GM12878 (cell line): ENCODE results near the gene STAM2. TPM values are rescaled to one million over a fixed set of nuclear protein-coding genes. Genes with fewer than 3 reads are reported as not detected.

ENCODE experiments used
- ATF7 ChIP-seq: fragments of 450-650 bp; IDR thresholded peaks from 2 replicates; pipeline ENCODE4 v1.6.1; 2016; ENCODE audit warnings: low read depth, mild to moderate bottlenecking
- CBFB ChIP-seq: IDR thresholded peaks from 2 replicates; pipeline ENCODE4 v1.6.1; 2016; ENCODE audit warnings: antibody characterized with exemption, low read depth
- CHD1 ChIP-seq: IDR thresholded peaks from 2 replicates; pipeline ENCODE4 v1.6.1; 2012; ENCODE audit warnings: low read depth, low read length, improper control_type of control experiment
- CHD4 ChIP-seq: fragments of 200-600 bp; sonication (generic); IDR thresholded peaks from 2 replicates; pipeline ENCODE4 v1.6.1; 2016; ENCODE audit warnings: mild to moderate bottlenecking
- ESRRA ChIP-seq: IDR thresholded peaks from 2 replicates; pipeline ENCODE4 v1.6.1; 2012; ENCODE audit warnings: mild to moderate bottlenecking, low read length, improper control_type of control experiment
- FOXM1 ChIP-seq: IDR thresholded peaks from 2 replicates; pipeline ENCODE4 v1.6.1; 2012; ENCODE audit warnings: low read depth, mild to moderate bottlenecking, inconsistent platforms, low read length, moderate library complexity
- GABPA ChIP-seq: IDR thresholded peaks from 2 replicates; pipeline ENCODE4 v1.6.1; 2014; ENCODE audit warnings: antibody characterized with exemption, low read depth, mild to moderate bottlenecking, inconsistent platforms
- JUNB ChIP-seq: IDR thresholded peaks from 2 replicates; pipeline ENCODE4 v1.6.1; 2016; ENCODE audit warnings: antibody characterized with exemption, mild to moderate bottlenecking
- KDM1A ChIP-seq: fragments of 200-600 bp; sonication (generic); IDR thresholded peaks from 2 replicates; pipeline ENCODE4 v1.6.1; 2016; ENCODE audit warnings: borderline replicate concordance
- KLF5 ChIP-seq: fragments of 450-650 bp; IDR thresholded peaks from 2 replicates; pipeline ENCODE4 v1.6.1; 2014; ENCODE audit warnings: mild to moderate bottlenecking; ENCODE audit not compliant: partially characterized antibody
- NFXL1 ChIP-seq: fragments of 450-650 bp; IDR thresholded peaks from 2 replicates; pipeline ENCODE4 v1.6.1; 2017; ENCODE audit warnings: antibody characterized with exemption, mild to moderate bottlenecking, borderline replicate concordance
- SIN3A ChIP-seq: IDR thresholded peaks from 2 replicates; pipeline ENCODE4 v1.6.1; 2012; ENCODE audit warnings: low read depth, low read length, improper control_type of control experiment
- TCF12 ChIP-seq: IDR thresholded peaks from 2 replicates; pipeline ENCODE4 v1.6.1; 2011; ENCODE audit warnings: low read depth, mild to moderate bottlenecking, low read length
- ZNF207 ChIP-seq: fragments of 450-650 bp; IDR thresholded peaks from 2 replicates; pipeline ENCODE4 v1.6.1; 2014; ENCODE audit warnings: antibody characterized with exemption, mild to moderate bottlenecking, borderline replicate concordance
- ZNF217 ChIP-seq: fragments of 450-650 bp; IDR thresholded peaks from 2 replicates; pipeline ENCODE4 v1.6.1; 2017; ENCODE audit warnings: antibody characterized with exemption, mild to moderate bottlenecking
- polyA plus RNA-seq, 11 experiments: library from polyadenylated mRNA; depleted of rRNA in 4 of 11; unstranded in 6 of 11; stranded (reverse) in 5 of 11; fragments of >200 nt; fragmentation: Nextera tagmentation in 4 of 11; fragmentation: Illumina TruSeq in 1 of 11; extraction: Ambion mirVana in 4 of 11; extraction: Trizol in 1 of 11; gene quantifications; 1 replicate in 1 of 11; 2 replicates in 10 of 11; pipeline versions ENCODE4 v1.2.1 to v1.2.3, GENCODE V29; 2011 to 2016; ENCODE audit warnings: inconsistent platforms in 2 of 11, missing spikeins in 2 of 11, low read depth in 1 of 11
- total RNA-seq, 4 experiments: library from RNA; depleted of rRNA in 3 of 4; stranded (reverse); fragments of >200 nt in 3 of 4; fragmentation: Illumina TruSeq in 1 of 4; extraction: Trizol in 1 of 4; gene quantifications; 2 replicates each; pipeline versions ENCODE4 v1.2.1 to v1.2.3, GENCODE V29; 2013 to 2021
- TF ChIP-seq, protein P1 (sequence below): IDR thresholded peaks from 2 replicates; pipeline ENCODE4 v1.6.1; 2012; ENCODE audit warnings: mild to moderate bottlenecking, low read depth, low read length
- TF ChIP-seq, protein P2 (sequence below): IDR thresholded peaks from 2 replicates; pipeline ENCODE4 v1.6.1; 2012; ENCODE audit warnings: low read length, inconsistent platforms
- TF ChIP-seq, protein P3 (sequence below): fragments of 450-650 bp; IDR thresholded peaks from 2 replicates; pipeline ENCODE4 v1.6.1; 2017; ENCODE audit warnings: low read depth, mild to moderate bottlenecking, moderate library complexity
- TF ChIP-seq, protein P4 (sequence below): IDR thresholded peaks from 2 replicates; pipeline ENCODE4 v1.6.1; 2012; ENCODE audit warnings: improper control_type of control experiment, low read depth, low read length; ENCODE audit not compliant: insufficient replicate concordance

Gene STAM2
- total and polyA plus RNA-seq, 10 of the 15 experiments (the other 5 are each of a cell fraction or from before 2014, with no cell fraction given): 4.4 to 21.6 (median 16.2) TPM

DNA sequence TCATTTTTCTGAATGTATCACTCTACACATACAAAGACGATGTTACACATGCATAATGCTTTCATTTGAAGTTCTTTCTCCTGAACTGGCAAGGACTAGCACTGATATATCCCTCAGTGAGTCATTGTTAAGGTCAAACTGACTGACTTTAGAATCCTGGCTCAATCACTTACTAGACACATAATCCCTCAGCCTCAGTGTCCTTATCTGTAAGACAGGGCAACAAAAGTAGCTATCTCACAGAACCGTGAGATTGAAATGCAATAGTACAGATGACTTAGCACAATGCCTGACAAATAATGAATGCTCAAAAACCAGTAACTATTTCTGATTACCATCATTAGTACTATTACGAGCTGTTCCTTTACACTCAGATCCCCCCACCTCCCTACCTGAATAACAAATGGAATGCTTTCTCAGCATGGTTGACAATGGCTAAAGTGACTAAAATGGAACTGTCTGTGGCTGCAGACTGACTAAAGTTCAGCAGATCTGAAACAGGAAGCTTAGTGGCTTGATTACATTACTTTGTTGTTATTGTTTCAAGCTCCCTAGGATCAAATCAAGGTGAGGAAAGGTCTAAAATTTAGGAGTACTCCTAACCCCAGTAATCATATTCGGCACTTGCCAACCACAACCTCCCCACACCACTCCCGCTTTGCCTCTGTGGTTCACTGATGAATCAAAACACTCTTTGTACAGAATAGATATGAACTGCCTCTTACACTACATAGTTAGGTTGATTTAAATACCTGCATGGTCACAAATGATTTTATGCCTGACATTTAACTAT is 40.9 kb downstream of the STAM2 start (continued):
- TF ChIP-seq, protein P1, sequence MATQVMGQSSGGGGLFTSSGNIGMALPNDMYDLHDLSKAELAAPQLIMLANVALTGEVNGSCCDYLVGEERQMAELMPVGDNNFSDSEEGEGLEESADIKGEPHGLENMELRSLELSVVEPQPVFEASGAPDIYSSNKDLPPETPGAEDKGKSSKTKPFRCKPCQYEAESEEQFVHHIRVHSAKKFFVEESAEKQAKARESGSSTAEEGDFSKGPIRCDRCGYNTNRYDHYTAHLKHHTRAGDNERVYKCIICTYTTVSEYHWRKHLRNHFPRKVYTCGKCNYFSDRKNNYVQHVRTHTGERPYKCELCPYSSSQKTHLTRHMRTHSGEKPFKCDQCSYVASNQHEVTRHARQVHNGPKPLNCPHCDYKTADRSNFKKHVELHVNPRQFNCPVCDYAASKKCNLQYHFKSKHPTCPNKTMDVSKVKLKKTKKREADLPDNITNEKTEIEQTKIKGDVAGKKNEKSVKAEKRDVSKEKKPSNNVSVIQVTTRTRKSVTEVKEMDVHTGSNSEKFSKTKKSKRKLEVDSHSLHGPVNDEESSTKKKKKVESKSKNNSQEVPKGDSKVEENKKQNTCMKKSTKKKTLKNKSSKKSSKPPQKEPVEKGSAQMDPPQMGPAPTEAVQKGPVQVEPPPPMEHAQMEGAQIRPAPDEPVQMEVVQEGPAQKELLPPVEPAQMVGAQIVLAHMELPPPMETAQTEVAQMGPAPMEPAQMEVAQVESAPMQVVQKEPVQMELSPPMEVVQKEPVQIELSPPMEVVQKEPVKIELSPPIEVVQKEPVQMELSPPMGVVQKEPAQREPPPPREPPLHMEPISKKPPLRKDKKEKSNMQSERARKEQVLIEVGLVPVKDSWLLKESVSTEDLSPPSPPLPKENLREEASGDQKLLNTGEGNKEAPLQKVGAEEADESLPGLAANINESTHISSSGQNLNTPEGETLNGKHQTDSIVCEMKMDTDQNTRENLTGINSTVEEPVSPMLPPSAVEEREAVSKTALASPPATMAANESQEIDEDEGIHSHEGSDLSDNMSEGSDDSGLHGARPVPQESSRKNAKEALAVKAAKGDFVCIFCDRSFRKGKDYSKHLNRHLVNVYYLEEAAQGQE: no peak
- TF ChIP-seq ATF7: 0 out of 2 replicates have a peak, but pooled peaks have one; percentile 18
- TF ChIP-seq SIN3A: no peak
- TF ChIP-seq ZNF217: 0 out of 2 replicates have a peak, but pooled peaks have one; percentile 25
- TF ChIP-seq, protein P2, sequence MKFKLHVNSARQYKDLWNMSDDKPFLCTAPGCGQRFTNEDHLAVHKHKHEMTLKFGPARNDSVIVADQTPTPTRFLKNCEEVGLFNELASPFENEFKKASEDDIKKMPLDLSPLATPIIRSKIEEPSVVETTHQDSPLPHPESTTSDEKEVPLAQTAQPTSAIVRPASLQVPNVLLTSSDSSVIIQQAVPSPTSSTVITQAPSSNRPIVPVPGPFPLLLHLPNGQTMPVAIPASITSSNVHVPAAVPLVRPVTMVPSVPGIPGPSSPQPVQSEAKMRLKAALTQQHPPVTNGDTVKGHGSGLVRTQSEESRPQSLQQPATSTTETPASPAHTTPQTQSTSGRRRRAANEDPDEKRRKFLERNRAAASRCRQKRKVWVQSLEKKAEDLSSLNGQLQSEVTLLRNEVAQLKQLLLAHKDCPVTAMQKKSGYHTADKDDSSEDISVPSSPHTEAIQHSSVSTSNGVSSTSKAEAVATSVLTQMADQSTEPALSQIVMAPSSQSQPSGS: peak; percentile 10; the same call in 1 of the 2 replicates
- TF ChIP-seq JUNB: 0 out of 2 replicates have a peak, but pooled peaks have one; percentile 12
- TF ChIP-seq KLF5: no peak
- no peak for TF ChIP-seq FOXM1
- no peak for TF ChIP-seq CBFB
- no peak for TF ChIP-seq NFXL1
- no peak for TF ChIP-seq CHD4
- TF ChIP-seq, protein P3, sequence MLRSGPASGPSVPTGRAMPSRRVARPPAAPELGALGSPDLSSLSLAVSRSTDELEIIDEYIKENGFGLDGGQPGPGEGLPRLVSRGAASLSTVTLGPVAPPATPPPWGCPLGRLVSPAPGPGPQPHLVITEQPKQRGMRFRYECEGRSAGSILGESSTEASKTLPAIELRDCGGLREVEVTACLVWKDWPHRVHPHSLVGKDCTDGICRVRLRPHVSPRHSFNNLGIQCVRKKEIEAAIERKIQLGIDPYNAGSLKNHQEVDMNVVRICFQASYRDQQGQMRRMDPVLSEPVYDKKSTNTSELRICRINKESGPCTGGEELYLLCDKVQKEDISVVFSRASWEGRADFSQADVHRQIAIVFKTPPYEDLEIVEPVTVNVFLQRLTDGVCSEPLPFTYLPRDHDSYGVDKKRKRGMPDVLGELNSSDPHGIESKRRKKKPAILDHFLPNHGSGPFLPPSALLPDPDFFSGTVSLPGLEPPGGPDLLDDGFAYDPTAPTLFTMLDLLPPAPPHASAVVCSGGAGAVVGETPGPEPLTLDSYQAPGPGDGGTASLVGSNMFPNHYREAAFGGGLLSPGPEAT: peak; percentile 59; the same call in 1 of the 2 replicates
- TF ChIP-seq KDM1A: no peak
- no peak for TF ChIP-seq ESRRA
- no peak for TF ChIP-seq CHD1
- TF ChIP-seq ZNF207: no peak
- TF ChIP-seq TCF12: no peak
- no peak for TF ChIP-seq GABPA
- TF ChIP-seq, protein P4, sequence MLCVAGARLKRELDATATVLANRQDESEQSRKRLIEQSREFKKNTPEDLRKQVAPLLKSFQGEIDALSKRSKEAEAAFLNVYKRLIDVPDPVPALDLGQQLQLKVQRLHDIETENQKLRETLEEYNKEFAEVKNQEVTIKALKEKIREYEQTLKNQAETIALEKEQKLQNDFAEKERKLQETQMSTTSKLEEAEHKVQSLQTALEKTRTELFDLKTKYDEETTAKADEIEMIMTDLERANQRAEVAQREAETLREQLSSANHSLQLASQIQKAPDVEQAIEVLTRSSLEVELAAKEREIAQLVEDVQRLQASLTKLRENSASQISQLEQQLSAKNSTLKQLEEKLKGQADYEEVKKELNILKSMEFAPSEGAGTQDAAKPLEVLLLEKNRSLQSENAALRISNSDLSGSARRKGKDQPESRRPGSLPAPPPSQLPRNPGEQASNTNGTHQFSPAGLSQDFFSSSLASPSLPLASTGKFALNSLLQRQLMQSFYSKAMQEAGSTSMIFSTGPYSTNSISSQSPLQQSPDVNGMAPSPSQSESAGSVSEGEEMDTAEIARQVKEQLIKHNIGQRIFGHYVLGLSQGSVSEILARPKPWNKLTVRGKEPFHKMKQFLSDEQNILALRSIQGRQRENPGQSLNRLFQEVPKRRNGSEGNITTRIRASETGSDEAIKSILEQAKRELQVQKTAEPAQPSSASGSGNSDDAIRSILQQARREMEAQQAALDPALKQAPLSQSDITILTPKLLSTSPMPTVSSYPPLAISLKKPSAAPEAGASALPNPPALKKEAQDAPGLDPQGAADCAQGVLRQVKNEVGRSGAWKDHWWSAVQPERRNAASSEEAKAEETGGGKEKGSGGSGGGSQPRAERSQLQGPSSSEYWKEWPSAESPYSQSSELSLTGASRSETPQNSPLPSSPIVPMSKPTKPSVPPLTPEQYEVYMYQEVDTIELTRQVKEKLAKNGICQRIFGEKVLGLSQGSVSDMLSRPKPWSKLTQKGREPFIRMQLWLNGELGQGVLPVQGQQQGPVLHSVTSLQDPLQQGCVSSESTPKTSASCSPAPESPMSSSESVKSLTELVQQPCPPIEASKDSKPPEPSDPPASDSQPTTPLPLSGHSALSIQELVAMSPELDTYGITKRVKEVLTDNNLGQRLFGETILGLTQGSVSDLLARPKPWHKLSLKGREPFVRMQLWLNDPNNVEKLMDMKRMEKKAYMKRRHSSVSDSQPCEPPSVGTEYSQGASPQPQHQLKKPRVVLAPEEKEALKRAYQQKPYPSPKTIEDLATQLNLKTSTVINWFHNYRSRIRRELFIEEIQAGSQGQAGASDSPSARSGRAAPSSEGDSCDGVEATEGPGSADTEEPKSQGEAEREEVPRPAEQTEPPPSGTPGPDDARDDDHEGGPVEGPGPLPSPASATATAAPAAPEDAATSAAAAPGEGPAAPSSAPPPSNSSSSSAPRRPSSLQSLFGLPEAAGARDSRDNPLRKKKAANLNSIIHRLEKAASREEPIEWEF: no peak
